ENCODE measurements around the gene SERGEF.

DNA sequence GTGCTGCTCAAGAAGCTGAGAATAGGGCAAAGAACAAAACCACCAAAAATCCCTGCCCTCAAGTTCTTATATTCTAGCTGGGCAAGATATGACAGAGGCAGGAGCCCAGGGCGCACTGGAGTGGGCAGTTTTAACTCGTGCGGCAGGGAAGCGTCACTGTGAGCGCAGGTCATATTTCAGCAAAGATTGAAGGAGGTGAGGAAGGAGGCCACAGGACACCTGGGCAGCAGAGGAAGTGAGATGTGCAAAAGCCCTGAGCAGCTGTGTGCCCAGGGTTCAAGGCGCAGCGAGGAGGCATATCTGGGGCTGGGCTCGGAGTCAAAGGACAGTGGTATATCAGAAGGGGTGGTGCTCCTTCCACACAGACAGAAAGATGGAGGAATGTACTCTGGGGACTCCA, 264.8 kb downstream of the SERGEF start:
- TF ChIP-seq, protein P1, sequence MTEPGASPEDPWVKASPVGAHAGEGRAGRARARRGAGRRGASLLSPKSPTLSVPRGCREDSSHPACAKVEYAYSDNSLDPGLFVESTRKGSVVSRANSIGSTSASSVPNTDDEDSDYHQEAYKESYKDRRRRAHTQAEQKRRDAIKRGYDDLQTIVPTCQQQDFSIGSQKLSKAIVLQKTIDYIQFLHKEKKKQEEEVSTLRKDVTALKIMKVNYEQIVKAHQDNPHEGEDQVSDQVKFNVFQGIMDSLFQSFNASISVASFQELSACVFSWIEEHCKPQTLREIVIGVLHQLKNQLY (CRISPR knock-in tag; IDR thresholded peaks at IDR 0.05), result no peak
- TF ChIP-seq TP53 (CRISPR knock-in tag; conservative IDR thresholded peaks at IDR 0.05) (no peak), POLR2A (IDR thresholded peaks at IDR 0.05; ENCODE audit: insufficient read depth in 1 of 2, low read depth in 2 of 2, low read length in 2 of 2) (no peak), HNRNPK (IDR thresholded peaks at IDR 0.05; ENCODE audit: low read depth, low read length, poor library complexity, severe bottlenecking) (no peak), EZH2 (conservative IDR thresholded peaks at IDR 0.05; ENCODE audit: low read depth, low read length) (no peak)
- TF ChIP-seq, protein P2, sequence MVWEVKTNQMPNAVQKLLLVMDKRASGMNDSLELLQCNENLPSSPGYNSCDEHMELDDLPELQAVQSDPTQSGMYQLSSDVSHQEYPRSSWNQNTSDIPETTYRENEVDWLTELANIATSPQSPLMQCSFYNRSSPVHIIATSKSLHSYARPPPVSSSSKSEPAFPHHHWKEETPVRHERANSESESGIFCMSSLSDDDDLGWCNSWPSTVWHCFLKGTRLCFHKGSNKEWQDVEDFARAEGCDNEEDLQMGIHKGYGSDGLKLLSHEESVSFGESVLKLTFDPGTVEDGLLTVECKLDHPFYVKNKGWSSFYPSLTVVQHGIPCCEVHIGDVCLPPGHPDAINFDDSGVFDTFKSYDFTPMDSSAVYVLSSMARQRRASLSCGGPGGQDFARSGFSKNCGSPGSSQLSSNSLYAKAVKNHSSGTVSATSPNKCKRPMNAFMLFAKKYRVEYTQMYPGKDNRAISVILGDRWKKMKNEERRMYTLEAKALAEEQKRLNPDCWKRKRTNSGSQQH (CRISPR knock-in tag; IDR thresholded peaks at IDR 0.05; ENCODE audit: low read depth), result no peak
- TF ChIP-seq, protein P3, sequence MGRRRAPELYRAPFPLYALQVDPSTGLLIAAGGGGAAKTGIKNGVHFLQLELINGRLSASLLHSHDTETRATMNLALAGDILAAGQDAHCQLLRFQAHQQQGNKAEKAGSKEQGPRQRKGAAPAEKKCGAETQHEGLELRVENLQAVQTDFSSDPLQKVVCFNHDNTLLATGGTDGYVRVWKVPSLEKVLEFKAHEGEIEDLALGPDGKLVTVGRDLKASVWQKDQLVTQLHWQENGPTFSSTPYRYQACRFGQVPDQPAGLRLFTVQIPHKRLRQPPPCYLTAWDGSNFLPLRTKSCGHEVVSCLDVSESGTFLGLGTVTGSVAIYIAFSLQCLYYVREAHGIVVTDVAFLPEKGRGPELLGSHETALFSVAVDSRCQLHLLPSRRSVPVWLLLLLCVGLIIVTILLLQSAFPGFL (CRISPR knock-in tag; IDR thresholded peaks at IDR 0.05), result no peak
- TF ChIP-seq, protein P4, sequence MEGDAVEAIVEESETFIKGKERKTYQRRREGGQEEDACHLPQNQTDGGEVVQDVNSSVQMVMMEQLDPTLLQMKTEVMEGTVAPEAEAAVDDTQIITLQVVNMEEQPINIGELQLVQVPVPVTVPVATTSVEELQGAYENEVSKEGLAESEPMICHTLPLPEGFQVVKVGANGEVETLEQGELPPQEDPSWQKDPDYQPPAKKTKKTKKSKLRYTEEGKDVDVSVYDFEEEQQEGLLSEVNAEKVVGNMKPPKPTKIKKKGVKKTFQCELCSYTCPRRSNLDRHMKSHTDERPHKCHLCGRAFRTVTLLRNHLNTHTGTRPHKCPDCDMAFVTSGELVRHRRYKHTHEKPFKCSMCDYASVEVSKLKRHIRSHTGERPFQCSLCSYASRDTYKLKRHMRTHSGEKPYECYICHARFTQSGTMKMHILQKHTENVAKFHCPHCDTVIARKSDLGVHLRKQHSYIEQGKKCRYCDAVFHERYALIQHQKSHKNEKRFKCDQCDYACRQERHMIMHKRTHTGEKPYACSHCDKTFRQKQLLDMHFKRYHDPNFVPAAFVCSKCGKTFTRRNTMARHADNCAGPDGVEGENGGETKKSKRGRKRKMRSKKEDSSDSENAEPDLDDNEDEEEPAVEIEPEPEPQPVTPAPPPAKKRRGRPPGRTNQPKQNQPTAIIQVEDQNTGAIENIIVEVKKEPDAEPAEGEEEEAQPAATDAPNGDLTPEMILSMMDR (CRISPR knock-in tag; IDR thresholded peaks at IDR 0.05), result no peak
